GM21717 (cell line): ENCODE measurements around the gene TMEM52.
"Not testable (repeated sequence)": the region's sequence is repeated elsewhere in the genome, so short reads cannot be mapped to it uniquely, and the experiment has no call there.

ENCODE experiments used
- ATAC-seq: cut with Tn5 transposase; IDR thresholded peaks from one replicate; pipeline ENCODE4 v1.9.1; 2021; ENCODE audit warnings: mild to moderate bottlenecking, moderate library complexity; ENCODE audit not compliant: unreplicated experiment

Gene TMEM52

DNA sequence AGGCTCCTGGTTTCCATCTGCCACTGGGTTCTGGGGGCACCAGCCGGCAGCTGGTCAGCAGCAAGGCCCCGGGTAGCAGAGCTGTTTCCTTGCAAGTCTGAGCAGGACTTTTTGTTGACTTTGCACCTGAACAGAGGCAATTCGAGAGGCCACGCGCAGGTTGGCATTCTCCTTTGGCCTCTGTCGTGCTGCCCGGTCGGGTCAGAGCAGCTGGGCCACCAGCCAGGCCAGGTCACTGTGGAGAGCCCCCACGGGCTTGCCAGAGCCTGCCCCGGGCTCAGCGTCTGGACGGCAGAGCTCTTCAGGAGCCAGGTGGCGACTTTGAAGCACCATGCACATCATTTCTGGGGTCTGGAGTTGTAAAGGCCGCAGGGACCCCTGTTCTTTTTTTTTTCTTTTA, 28.4 kb upstream of the TMEM52 start:
- no peak for ATAC-seq

DNA sequence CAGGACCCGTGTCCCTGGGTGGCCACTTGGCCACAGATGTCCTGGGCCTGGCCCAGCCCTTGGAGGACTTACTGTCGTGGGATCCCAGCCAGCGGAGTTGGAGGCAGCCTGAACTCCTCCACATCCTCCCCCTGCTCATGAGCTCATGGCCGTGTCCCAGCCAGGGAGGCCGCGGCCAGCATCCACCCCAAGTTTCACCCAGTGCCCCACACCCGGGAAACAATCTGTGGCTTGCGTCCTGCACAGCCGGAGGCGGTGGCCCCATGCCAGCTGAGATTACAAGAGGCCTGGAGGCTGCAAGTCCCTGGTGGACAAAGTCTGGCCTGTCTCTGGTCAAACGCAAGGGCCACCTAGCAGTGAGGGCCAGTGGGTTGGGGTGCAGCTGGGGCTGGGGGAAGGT, 27.5 kb upstream of the TMEM52 start:
- no peak for ATAC-seq

DNA sequence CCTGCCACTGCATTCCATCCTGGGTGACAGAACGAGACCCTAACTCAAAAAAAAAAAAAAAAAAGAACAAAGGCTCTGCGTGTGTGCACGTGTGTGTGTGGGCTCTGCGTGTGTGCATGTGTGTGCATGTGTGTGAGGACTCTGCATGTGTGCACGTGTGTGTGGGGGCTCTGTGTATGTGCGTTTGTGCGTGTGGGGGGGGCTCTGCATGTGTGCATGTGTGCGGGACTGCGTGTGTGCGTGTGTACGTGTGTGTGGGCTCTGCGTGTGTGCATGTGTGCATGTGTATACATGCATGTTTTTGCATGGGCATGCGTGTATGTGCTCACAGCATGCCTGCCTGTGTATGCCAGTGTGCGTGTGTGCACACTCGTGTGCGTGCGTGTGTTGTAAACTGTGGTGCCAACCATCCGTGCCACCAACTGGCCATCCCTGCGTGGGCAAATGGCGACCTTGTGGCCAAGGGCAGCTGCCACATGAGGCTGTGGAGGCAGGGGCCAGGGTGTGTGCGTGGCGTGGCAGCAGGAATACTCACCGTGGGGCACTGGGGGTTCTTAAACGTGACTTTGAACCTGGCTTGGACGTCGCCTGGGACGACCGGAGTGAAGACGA, 26.8 kb upstream of the TMEM52 start:
- ATAC-seq: no peak

- ATAC-seq: no peak
Observed at GRCh38 chr1:1943834-1944570, 24.9 kb upstream of the TMEM52 start.

GRCh38 chr1:1942753-1943656, 23.9 kb upstream of the TMEM52 start:
- no peak for ATAC-seq

- no peak for ATAC-seq
Observed at GRCh38 chr1:1941868-1942752, 23.0 kb upstream of the TMEM52 start.

DNA sequence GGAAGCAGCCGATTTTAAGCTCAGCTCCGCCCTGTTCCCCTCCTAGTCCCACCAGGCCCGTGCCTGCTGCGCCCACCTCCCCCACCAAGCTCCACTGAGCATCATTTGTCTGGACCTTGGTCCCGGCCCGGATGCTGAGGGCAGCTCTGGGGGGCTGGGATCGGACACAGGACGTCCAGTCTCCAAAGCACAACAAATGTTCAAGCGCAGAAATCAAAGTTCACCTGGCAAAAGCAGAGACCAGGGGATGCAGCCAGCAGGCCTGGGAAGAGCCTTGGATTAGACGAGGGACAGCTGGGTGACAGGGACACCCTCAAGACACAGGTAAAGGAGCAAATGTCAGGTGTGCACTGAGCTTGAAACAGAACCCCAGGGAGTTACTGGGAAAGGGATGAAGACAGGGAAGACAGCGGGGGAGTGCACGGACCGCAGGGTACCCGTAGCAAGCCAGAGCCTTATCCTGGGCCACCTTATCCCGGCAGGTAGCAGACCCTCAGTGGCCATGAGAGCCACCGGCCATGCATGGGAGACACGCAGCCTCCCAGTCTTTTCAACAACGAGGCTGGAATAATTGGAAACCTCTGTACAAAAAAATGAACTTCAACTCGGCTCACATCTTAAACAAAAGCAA, 22.2 kb upstream of the TMEM52 start:
- no peak for ATAC-seq

GRCh38 chr1:1940123-1940425, 21.0 kb upstream of the TMEM52 start:
- ATAC-seq: no peak

DNA sequence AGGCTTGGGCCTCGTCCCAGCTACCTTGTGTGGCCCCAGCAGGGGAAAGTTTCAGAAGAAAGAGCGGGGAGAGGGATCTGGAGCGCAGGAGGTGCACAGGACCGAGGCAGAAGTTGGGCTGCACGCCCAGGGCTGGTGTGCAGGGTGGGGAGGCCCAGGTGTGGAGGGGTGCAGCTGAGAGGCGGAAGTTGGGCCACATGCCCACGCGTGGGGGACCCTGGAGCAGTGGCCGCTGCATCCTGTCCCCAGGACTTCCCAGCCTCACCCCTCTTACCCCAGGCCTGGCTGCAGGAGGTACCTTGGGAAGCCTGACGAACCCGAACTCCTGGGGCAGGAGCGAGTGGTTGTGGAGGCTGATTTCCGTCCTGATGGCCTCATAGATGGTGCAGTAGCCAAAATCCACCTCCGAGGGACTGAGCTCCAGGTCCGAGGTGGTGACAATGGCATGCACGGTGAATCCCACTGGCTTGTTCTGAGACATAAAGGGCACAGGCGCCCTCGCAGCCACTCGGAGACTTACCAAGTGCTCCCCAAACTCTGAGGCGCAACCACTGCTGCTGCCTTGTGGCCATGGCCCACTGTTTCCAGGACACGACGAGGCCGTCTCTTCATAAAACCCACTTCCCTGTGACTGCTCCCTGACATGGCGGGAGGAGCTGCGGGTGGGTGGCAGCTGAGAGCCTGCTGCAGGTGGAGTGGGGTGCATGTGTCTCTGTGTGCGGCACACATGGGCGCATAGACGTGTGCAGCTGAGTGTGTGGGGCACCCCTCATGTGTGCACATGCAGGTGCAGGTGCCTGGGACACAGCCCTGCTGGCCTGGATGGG, 20.4 kb upstream of the TMEM52 start:
- no peak for ATAC-seq

- ATAC-seq: no peak
Observed at GRCh38 chr1:1938613-1939295, 19.7 kb upstream of the TMEM52 start.

GRCh38 chr1:1938276-1938573, 19.1 kb upstream of the TMEM52 start:
- no peak for ATAC-seq

GRCh38 chr1:1937549-1938275, 18.6 kb upstream of the TMEM52 start:
- ATAC-seq: no peak

DNA sequence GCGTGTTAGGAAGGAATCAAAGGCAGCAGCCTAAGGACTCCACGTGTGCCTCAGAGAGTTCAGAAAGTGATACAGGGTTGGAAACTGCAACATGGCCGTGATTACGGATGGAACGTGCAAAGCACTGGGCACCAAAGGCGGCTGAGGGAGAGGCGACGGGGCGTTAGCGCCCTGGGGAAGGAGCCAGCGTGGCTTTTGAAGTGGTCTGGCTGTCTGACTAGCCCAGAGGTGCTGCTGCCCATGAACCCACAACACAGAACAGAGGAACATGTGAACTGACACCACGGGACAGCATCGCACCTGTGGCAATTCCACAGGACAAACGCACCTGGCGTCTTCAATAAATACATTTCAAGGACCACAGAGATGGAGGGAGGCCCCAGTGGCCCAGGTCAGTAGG, 18.0 kb upstream of the TMEM52 start:
- ATAC-seq: no peak

GRCh38 chr1:1934848-1935247, 15.8 kb upstream of the TMEM52 start:
- ATAC-seq: not testable (repeated sequence)

GRCh38 chr1:1929639-1930545, 10.8 kb upstream of the TMEM52 start:
- no peak for ATAC-seq

DNA sequence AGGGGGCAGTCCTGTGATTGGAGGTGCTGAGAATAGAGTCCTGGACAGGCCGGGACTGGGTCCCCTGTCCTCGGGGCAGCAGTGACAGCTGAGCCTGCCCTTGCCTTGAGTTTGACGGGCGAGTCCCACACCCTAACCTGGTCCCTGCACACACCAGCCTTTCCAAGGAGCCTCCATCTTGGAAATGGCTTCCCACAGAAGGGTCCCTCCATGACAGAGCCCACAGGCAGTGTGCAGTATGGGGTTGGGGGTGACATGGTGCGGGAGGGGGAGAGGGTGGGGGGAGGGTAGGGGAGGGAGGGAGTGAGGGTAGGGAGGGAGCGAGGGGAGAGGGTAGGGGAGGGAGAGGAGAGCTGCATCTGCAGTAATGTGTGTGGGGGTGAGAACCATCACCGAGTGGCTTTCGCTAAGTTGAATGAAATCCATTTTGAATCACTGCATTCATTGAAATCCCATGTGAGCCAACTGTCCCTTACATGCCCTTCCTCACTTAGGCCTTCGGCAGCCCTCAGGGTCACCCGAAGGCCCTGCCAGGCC, 10.1 kb upstream of the TMEM52 start:
- ATAC-seq: no peak
